PC-3 (cell line): ENCODE data around the gene CACUL1. TPM values are rescaled to one million over a fixed set of nuclear protein-coding genes. Genes with fewer than 3 reads are reported as not detected.

ENCODE experiments used
- ATAC-seq: fragments of 200-7000 bp; cut with Tn5 transposase; 2 replicates; pipeline ENCODE4 v1.9.1; 2020; ENCODE audit warnings: mild to moderate bottlenecking, moderate library complexity
- BruUV-seq: library from RNA; stranded (reverse); fragments of 400-500 nt; replicated peaks from 2 replicates; lab custom pipeline; 2021; lab: Mats Ljungman, UMichigan
- CTCF ChIA-PET: fragments of 300-600 bp; sonication (Branson Sonifier 250); formaldehyde crosslinking; loops from one replicate; lab custom pipeline; 2022; ENCODE audit warnings: antibody characterized with exemption; lab: Charles Lee
- POLR2A ChIA-PET: fragments of 300-600 bp; sonication (Branson Sonifier 250); formaldehyde crosslinking; loops from one replicate; lab custom pipeline; 2022; ENCODE audit warnings: antibody characterized with exemption; ENCODE audit not compliant: unreplicated experiment; lab: Charles Lee
- DNase-seq: peaks from one replicate; pipeline ENCODE4 v3.0.0-alpha.2; 2015
- H2AFZ ChIP-seq: fragments of 300-600 bp; sonication (generic); 2 replicates; pipeline ENCODE4 v1.6.0; 2016; ENCODE audit warnings: antibody characterized with exemption, low read length
- H3F3A ChIP-seq: fragments of 300-600 bp; sonication (generic); one replicate; pipeline ENCODE4 v1.6.0; 2017; ENCODE audit warnings: antibody characterized with exemption, low read length, control low read depth, mild to moderate bottlenecking; ENCODE audit not compliant: unreplicated experiment
- H3K27ac ChIP-seq: fragments of 300-600 bp; sonication (generic); 2 replicates; pipeline ENCODE4 v1.5.1; 2016; ENCODE audit warnings: mild to moderate bottlenecking, low read length
- H3K27me3 ChIP-seq: fragments of 300-600 bp; sonication (generic); 2 replicates; pipeline ENCODE4 v1.6.1; 2016; ENCODE audit warnings: low read length, mixed read lengths
- H3K36me3 ChIP-seq: fragments of 300-600 bp; sonication (generic); 2 replicates; pipeline ENCODE4 v1.6.1; 2016; ENCODE audit warnings: low read depth, mixed run types, low read length, mixed read lengths
- H3K4me1 ChIP-seq: fragments of 300-600 bp; sonication (generic); 2 replicates; pipeline ENCODE4 v1.5.1; 2016; ENCODE audit warnings: low read length; ENCODE audit not compliant: insufficient read depth
- H3K4me2 ChIP-seq: fragments of 300-600 bp; sonication (generic); 2 replicates; pipeline ENCODE4 v1.6.0; 2016; ENCODE audit warnings: low read length
- H3K4me3 ChIP-seq: fragments of 300-600 bp; sonication (generic); 2 replicates; pipeline ENCODE4 v1.5.1; 2016; ENCODE audit warnings: mild to moderate bottlenecking, low read length, mixed read lengths
- H3K79me2 ChIP-seq: fragments of 300-600 bp; sonication (generic); 2 replicates; pipeline ENCODE4 v1.6.1; 2017; ENCODE audit warnings: low read length, mixed read lengths
- H3K9ac ChIP-seq: fragments of 300-600 bp; sonication (generic); 2 replicates; pipeline ENCODE4 v1.6.0; 2016; ENCODE audit warnings: mild to moderate bottlenecking, low read length
- H3K9me2 ChIP-seq: fragments of 300-600 bp; sonication (generic); replicated peaks from 2 replicates; pipeline ENCODE4 v1.6.1; 2016; ENCODE audit warnings: mixed run types, low read length, mixed read lengths
- H3K9me3 ChIP-seq: fragments of 300-600 bp; sonication (generic); 2 replicates; pipeline ENCODE4 v1.6.1; 2016; ENCODE audit warnings: low read length, mixed read lengths
- H4K20me1 ChIP-seq: fragments of 300-600 bp; sonication (generic); 2 replicates; pipeline ENCODE4 v1.6.1; 2016; ENCODE audit warnings: low read length, mixed read lengths
- CTCF ChIP-seq: fragments of 300-600 bp; sonication (generic); conservative IDR thresholded peaks from 2 replicates; pipeline ENCODE4 v1.5.1; 2017; ENCODE audit warnings: antibody characterized with exemption, low read depth, mild to moderate bottlenecking, low read length
- EZH2 ChIP-seq: fragments of 300-600 bp; sonication (generic); IDR thresholded peaks from one replicate; pipeline ENCODE4 v1.6.1; 2017; ENCODE audit warnings: antibody characterized with exemption, mild to moderate bottlenecking, low read length; ENCODE audit not compliant: unreplicated experiment
- EZH2phosphoT487 ChIP-seq: fragments of 300-600 bp; sonication (generic); IDR thresholded peaks from 2 replicates; pipeline ENCODE4 v1.6.1; 2018; ENCODE audit warnings: mild to moderate bottlenecking, antibody characterized with exemption, low read length, borderline replicate concordance
- intact Hi-C: fragments of 100-400 bp; cut with micrococcal nuclease; formaldehyde crosslinking; loops from 2 replicates; pipeline ENCODE4 v1.9.0; 2023
- total RNA-seq: library from RNA; depleted of rRNA; stranded (reverse); fragments of >200 nt; gene quantifications from 2 replicates; pipeline ENCODE4 v1.2.3, GENCODE V29; 2014

The CACUL1 gene
- total RNA-seq, 1 experiment from 2014 or later = 27.6 TPM

GRCh38 chr10:118687472-118687871, 67.3 kb downstream of the CACUL1 start:
- POLR2A ChIA-PET = no interaction called here
- Histone ChIP-seq H3K9me3 (no peaks in the 10 kb centered on the region), H3K27me3 (no peaks in the 10 kb centered on the region), H3F3A (no peaks in the 10 kb centered on the region), H3K4me1 (no peaks in the 10 kb centered on the region), H3K4me2 (no peak overlapping the region), H3K9me2 (no peaks in the 10 kb centered on the region), H3K79me2 (no peaks in the 10 kb centered on the region), H2AFZ (no peak overlapping the region), H3K27ac (no peak overlapping the region), H3K9ac (no peak overlapping the region), H4K20me1 (no peaks in the 10 kb centered on the region), H3K4me3 (no peak overlapping the region), H3K36me3 (no peaks in the 10 kb centered on the region)
- no TSS peak for BruUV-seq
- CTCF ChIA-PET = no interaction called here
- TF ChIP-seq CTCF (no peak), EZH2phosphoT487 (no peak), EZH2 (no peak)
- no peak for DNase-seq
- intact Hi-C loops = no loop called here
- ATAC-seq = no peak

- no peak overlapping the region for H3K9ac ChIP-seq
- H3K9me2 ChIP-seq = no peaks in the 10 kb centered on the region
- H3K27ac ChIP-seq = no peak overlapping the region
- H2AFZ ChIP-seq = no peak overlapping the region
- no peaks in the 10 kb centered on the region for H3K36me3 ChIP-seq
- DNase-seq = no peak
- H3K4me3 ChIP-seq = no peak overlapping the region
- POLR2A ChIA-PET = no interaction called here
- H3K4me2 ChIP-seq = no peak overlapping the region
- H3F3A ChIP-seq = no peaks in the 10 kb centered on the region
- no peaks in the 10 kb centered on the region for H3K9me3 ChIP-seq
- no peaks in the 10 kb centered on the region for H3K4me1 ChIP-seq
- no peaks in the 10 kb centered on the region for H3K79me2 ChIP-seq
- TF ChIP-seq EZH2phosphoT487 = no peak
- TF ChIP-seq EZH2 = no peak
- no peak for TF ChIP-seq CTCF
- H3K27me3 ChIP-seq = no peaks in the 10 kb centered on the region
- CTCF ChIA-PET = no interaction called here
- no peak for ATAC-seq
- no peaks in the 10 kb centered on the region for H4K20me1 ChIP-seq
- intact Hi-C loops = no loop called here
- BruUV-seq = no TSS peak
Observed at GRCh38 chr10:118682533-118682932, 72.2 kb downstream of the CACUL1 start.

- intact Hi-C loops = no loop called here
- H3K27ac ChIP-seq = no peak overlapping the region
- TF ChIP-seq EZH2phosphoT487 (no peak), CTCF (no peak), EZH2 (no peak)
- ChIA-PET POLR2A (no interaction called here), CTCF (no interaction called here)
- ATAC-seq (no peak), DNase-seq (no peak)
- H2AFZ ChIP-seq = no peak overlapping the region
- no peaks in the 10 kb centered on the region for H3F3A ChIP-seq
- no peaks in the 10 kb centered on the region for H3K9me3 ChIP-seq
- H3K36me3 ChIP-seq = no peaks in the 10 kb centered on the region
- H3K79me2 ChIP-seq = no peaks in the 10 kb centered on the region
- H4K20me1 ChIP-seq = no peaks in the 10 kb centered on the region
- H3K4me1 ChIP-seq = no peaks in the 10 kb centered on the region
- no TSS peak for BruUV-seq
- no peaks in the 10 kb centered on the region for H3K9me2 ChIP-seq
- no peak overlapping the region for H3K9ac ChIP-seq
- H3K4me3 ChIP-seq = no peak overlapping the region
- no peak overlapping the region for H3K4me2 ChIP-seq
- no peaks in the 10 kb centered on the region for H3K27me3 ChIP-seq
Observed at GRCh38 chr10:118680197-118680596, 74.6 kb downstream of the CACUL1 start.
